Dedifferentiated amniotic fluid mesenchymal stem cell (primary cell): ENCODE data around the gene FADS2.
A peak's percentile ranks its signal among the peaks of the same experiment; 100 is the strongest.

Source experiments
- DNase-seq: peaks from one replicate; pipeline ENCODE4 v3.0.0-alpha.2; 2016; ENCODE audit errors: extremely low spot score

FADS2 gene

GRCh38 chr11:61886643-61887042 is 58.5 kb downstream of the FADS2 start:
- DNase-seq = no peak

GRCh38 chr11:61887839-61888494 is 59.9 kb downstream of the FADS2 start:
- peak; percentile 90 for DNase-seq

GRCh38 chr11:61888590-61888989 is 60.5 kb downstream of the FADS2 start:
- no peak for DNase-seq

- no peak for DNase-seq
Measured at GRCh38 chr11:61889831-61890230, 61.7 kb downstream of the FADS2 start.

GRCh38 chr11:61890529-61891330 is 62.6 kb downstream of the FADS2 start:
- peak; percentile 40 for DNase-seq

- peak; percentile 62 for DNase-seq
Measured at GRCh38 chr11:61891331-61892084, 63.4 kb downstream of the FADS2 start, which contains the start of gene FADS3. FADS3 (minus strand) TSS chr11:61891545; CDS start chr11:61891381, 164 bp downstream.

- DNase-seq = no peak
Measured at GRCh38 chr11:61892085-61892370, 63.9 kb downstream of the FADS2 start.

GRCh38 chr11:61893981-61894380 is 65.9 kb downstream of the FADS2 start:
- peak; percentile 86 for DNase-seq

GRCh38 chr11:61895046-61895717 is 67.1 kb downstream of the FADS2 start:
- no peak for DNase-seq

- DNase-seq = no peak
Measured at GRCh38 chr11:61895718-61896059, 67.6 kb downstream of the FADS2 start.

GRCh38 chr11:61896665-61897386 is 68.7 kb downstream of the FADS2 start:
- DNase-seq = no peak

GRCh38 chr11:61897387-61898246 is 69.5 kb downstream of the FADS2 start:
- peak; percentile 26 for DNase-seq

GRCh38 chr11:61898247-61898582 is 70.1 kb downstream of the FADS2 start:
- DNase-seq = no peak

GRCh38 chr11:61899146-61899841 is 71.2 kb downstream of the FADS2 start:
- peak; percentile 47 for DNase-seq

- DNase-seq = no peak
Measured at GRCh38 chr11:61900251-61900650, 72.2 kb downstream of the FADS2 start.

- DNase-seq = no peak
Measured at GRCh38 chr11:61901397-61901796, 73.3 kb downstream of the FADS2 start.

GRCh38 chr11:61902313-61902712 is 74.2 kb downstream of the FADS2 start:
- no peak for DNase-seq

- DNase-seq = no peak
Measured at GRCh38 chr11:61903845-61904244, 75.7 kb downstream of the FADS2 start.

GRCh38 chr11:61904539-61905048 is 76.5 kb downstream of the FADS2 start:
- DNase-seq = no peak
